GM19438 (cell line): Measurements from ENCODE around the gene FAM76B.

ENCODE experiments used
- ATAC-seq: cut with Tn5 transposase; IDR thresholded peaks from one replicate; pipeline ENCODE4 v1.9.1; 2021; ENCODE audit warnings: low read depth; ENCODE audit not compliant: unreplicated experiment

Gene FAM76B

GRCh38 chr11:95734009-95734572 is 55.5 kb downstream of the FAM76B start:
- ATAC-seq, result no peak

- no peak for ATAC-seq
Measured at GRCh38 chr11:95732930-95733602, 56.5 kb downstream of the FAM76B start.

- ATAC-seq, result no peak
Measured at GRCh38 chr11:95729462-95729861, 60.1 kb downstream of the FAM76B start.

GRCh38 chr11:95728790-95729189 is 60.8 kb downstream of the FAM76B start:
- ATAC-seq, result no peak

- no peak for ATAC-seq
Measured at GRCh38 chr11:95728094-95728493, 61.5 kb downstream of the FAM76B start.

- no peak for ATAC-seq
Measured at GRCh38 chr11:95727620-95728019, 62.0 kb downstream of the FAM76B start.

GRCh38 chr11:95727111-95727510 is 62.5 kb downstream of the FAM76B start:
- ATAC-seq, result no peak

- ATAC-seq, result no peak
Measured at GRCh38 chr11:95725196-95725595, 64.4 kb downstream of the FAM76B start.

GRCh38 chr11:95723361-95723942 is 66.1 kb downstream of the FAM76B start:
- ATAC-seq, result no peak

GRCh38 chr11:95720195-95720594 is 69.4 kb downstream of the FAM76B start:
- no peak for ATAC-seq
